B cell (primary cell): ENCODE measurements around the gene SLC6A4.

Experiments used
- CTCF ChIP-seq: fragments of 200-600 bp; IDR thresholded peaks from one replicate; pipeline ENCODE4 v1.8.0; 2022; ENCODE audit warnings: antibody characterized with exemption, mild to moderate bottlenecking
- EZH2 ChIP-seq: IDR thresholded peaks from 2 replicates; pipeline ENCODE4 v1.6.1; 2012; ENCODE audit warnings: borderline replicate concordance, low read depth, mild to moderate bottlenecking, moderate library complexity, low read length; ENCODE audit not compliant: insufficient read depth, poor library complexity, severe bottlenecking

- TF ChIP-seq CTCF (no peak), EZH2 (no peak)
These were observed 70.3 kb downstream of the SLC6A4 start for GRCh38 chr17:30165147-30165546.
